ENCODE data around the gene DCP1B. TPM values are rescaled to one million over a fixed set of nuclear protein-coding genes. Genes with fewer than 3 reads are reported as not detected.

DCP1B gene
- total and polyA plus RNA-seq, 10 donors: 5.5 to 20.8 (median 13.8) TPM

DNA sequence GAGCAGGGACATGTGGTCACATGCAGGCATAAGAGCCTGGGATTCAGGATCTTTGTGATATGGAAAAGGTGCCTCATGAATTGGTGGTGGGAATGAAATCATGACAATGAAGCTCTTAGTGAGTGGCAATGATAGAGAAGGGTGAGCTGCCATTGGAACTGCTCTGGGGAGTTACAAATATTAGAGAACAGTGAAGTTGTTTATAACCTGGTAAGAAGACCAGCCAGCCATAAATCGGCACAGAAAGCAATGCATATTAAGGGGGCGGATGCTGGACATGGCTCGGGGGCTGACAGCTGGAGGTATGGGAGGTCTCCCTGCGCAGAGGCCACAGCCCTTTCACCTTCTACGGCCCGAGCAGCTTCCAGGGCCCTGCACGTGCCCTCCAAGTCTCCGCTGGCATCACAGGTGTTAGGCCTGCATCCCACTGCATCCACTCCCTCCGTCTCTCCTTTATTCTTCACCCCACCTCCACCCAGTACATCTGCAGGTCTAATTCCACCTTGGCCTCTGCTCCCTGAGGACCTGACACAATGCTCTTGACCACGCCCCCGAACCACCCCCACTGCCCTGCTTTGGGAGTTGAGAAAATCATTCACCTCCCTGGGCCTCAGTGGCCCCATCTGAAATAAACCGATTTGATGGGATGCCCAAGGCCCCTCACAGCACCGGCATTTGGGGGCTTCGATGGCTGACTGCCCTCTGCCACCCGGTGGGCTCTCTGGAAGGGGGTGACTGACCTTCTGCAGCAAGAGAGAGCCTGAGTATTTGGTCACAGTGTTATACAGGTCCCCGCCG is 89.9 kb downstream of the DCP1B start:
- TF ChIP-seq POLR2A (IDR thresholded peaks at IDR 0.05) (no peak), POLR2AphosphoS5 (IDR thresholded peaks at IDR 0.05) (no peak)
- TF ChIP-seq, protein P1, sequence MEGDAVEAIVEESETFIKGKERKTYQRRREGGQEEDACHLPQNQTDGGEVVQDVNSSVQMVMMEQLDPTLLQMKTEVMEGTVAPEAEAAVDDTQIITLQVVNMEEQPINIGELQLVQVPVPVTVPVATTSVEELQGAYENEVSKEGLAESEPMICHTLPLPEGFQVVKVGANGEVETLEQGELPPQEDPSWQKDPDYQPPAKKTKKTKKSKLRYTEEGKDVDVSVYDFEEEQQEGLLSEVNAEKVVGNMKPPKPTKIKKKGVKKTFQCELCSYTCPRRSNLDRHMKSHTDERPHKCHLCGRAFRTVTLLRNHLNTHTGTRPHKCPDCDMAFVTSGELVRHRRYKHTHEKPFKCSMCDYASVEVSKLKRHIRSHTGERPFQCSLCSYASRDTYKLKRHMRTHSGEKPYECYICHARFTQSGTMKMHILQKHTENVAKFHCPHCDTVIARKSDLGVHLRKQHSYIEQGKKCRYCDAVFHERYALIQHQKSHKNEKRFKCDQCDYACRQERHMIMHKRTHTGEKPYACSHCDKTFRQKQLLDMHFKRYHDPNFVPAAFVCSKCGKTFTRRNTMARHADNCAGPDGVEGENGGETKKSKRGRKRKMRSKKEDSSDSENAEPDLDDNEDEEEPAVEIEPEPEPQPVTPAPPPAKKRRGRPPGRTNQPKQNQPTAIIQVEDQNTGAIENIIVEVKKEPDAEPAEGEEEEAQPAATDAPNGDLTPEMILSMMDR (IDR thresholded peaks at IDR 0.05 in 8 of 11, conservative IDR thresholded peaks at IDR 0.05 in 3 of 11): no peak
- intact Hi-C loops (cut with DNase I; ENCODE audit: low total_unique reads): no loop called here
- WGBS, 5 donors: 85 to 89% (median 88%) methylated on average over 16 to 17 of the region's 17 CpGs
- Histone ChIP-seq H3K4me1 (peaks cover 0 to 37% (median 15%) of the 10 kb centered on the region in 6 donors), H3K4me3 (no peak overlapping the region), H3K36me3 (no peaks in the 10 kb centered on the region), H3K27me3 (replicated peaks in 1 of 7) (peaks cover 0 to 8% (median 0%) of the 10 kb centered on the region in 7 donors), H3K27ac (no peak overlapping the region), H3K9me3 (no peaks in the 10 kb centered on the region)
- peak; percentile 48 for DNase-seq

DNA sequence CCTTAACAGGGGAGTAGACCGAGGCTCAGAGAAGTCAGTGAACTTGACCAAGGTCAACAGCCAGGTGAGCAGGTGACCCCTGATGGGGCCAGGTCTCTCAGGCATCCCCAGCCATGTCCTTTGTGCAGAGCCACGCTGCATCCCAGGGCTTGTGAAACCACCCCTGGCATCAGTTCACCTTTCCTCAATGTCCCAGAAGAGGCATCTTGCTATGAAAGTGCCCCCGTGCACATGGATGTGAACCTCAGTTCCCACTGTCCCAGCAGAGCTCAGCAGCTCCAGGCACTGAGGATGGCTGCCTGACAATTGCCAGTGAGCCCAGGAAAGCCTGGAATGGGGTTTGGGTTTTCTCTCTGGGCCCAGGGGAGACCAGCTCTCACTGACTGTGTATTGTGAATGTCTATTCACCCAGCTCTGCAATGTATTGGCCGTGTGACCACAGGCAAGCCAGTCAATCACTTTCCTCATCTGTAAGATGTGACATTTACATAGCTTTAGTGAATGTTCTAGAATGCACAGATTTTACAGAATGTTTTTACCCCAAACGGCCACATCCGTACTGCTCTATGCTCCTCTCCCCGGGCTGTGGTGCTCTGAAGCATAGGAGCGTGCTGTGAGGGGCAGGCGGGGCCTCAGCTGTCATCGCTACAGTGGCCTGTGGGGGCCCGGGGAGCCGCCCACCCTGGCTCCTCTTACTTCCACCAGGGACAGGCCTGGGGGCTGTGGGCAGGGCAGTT is 90.7 kb downstream of the DCP1B start:
- Histone ChIP-seq H3K36me3 (no peaks in the 10 kb centered on the region), H3K4me3 (no peak overlapping the region), H3K4me1 (peaks cover 0 to 29% (median 11%) of the 10 kb centered on the region in 6 donors), H3K27me3 (replicated peaks in 1 of 7) (peaks cover 0 to 11% (median 0%) of the 10 kb centered on the region in 7 donors), H3K9me3 (no peaks in the 10 kb centered on the region), H3K27ac (no peak overlapping the region)
- intact Hi-C loops (cut with DNase I; ENCODE audit: low total_unique reads): no loop called here
- TF ChIP-seq POLR2AphosphoS5 (IDR thresholded peaks at IDR 0.05) (no peak), POLR2A (IDR thresholded peaks at IDR 0.05) (no peak)
- TF ChIP-seq, protein P1 (IDR thresholded peaks at IDR 0.05 in 8 of 11, conservative IDR thresholded peaks at IDR 0.05 in 3 of 11): no peak
- peak; percentile 57 for DNase-seq
- 80 to 90% (median 85%) methylated on average over 11 to 12 of the region's 12 CpGs for whole genome bisulfite sequencing, 5 donors

DNA sequence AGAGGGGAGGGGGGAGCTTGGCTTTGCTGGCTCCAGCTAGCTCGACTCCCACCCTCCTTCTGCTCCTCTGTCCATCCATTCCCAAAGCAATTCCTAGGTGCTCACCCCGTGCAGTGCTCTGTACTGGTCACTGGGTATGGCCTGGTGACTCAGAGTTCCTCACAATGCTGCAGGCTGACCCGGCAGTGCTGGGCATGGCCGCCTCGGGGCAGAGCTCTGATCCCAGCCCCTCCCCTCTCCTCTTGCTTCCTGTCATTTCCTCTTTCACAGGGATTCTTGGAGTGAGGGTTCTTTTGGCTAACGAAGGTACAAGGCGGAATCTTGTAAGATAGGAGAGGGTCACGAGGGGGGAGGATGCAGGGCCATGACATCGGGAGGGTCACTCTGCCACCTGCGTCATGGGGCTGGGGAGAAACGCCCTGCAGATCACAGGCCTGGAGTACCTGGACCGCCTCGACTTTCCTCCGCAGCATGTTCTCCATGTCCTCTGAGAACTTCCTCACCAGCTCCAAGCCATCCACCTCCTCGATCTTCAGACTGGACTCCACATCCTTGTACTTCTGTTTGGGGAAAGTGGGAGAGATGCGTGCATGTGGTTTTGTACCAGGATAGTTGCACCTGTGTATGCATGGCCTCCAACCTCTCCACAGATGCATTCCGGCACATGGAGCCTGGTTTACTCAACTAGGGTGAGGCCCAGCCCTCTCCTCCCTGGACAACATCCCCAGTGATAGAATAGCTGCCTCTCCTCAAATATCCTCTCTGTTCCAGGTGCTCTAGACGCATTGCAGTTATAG is 91.5 kb downstream of the DCP1B start:
- intact Hi-C loops (cut with DNase I; ENCODE audit: low total_unique reads): no loop called here
- Histone ChIP-seq H3K27me3 (replicated peaks in 1 of 7) (peaks cover 0 to 18% (median 6%) of the 10 kb centered on the region in 7 donors), H3K27ac (no peak overlapping the region), H3K9me3 (peaks cover 0 to 4% (median 0%) of the 10 kb centered on the region in 8 donors), H3K36me3 (no peaks in the 10 kb centered on the region), H3K4me1 (peaks cover 0 to 28% (median 8%) of the 10 kb centered on the region in 6 donors), H3K4me3 (no peak overlapping the region)
- peak; percentile 48 for DNase-seq
- 76 to 91% (median 80%) methylated on average over 17 to 18 of the region's 18 CpGs for WGBS, 5 donors
- TF ChIP-seq POLR2A (IDR thresholded peaks at IDR 0.05) (no peak), POLR2AphosphoS5 (IDR thresholded peaks at IDR 0.05) (no peak)
